Parathyroid adenoma (tissue), 2 donors: ENCODE data around the gene FHOD3.

Experiments
- H2AFZ ChIP-seq: fragments of 300-600 bp; sonication (generic); one replicate; pipeline ENCODE4 v1.7.0; 2017; ENCODE audit warnings: antibody characterized with exemption, mild to moderate bottlenecking
- H3K27ac ChIP-seq: fragments of 300-600 bp; sonication (generic); one replicate; pipeline ENCODE4 v1.7.0; 2017
- H3K27me3 ChIP-seq: fragments of 300-600 bp; sonication (generic); one replicate; pipeline ENCODE4 v1.7.0; 2017; ENCODE audit warnings: low read length; ENCODE audit not compliant: control insufficient read depth, insufficient read depth
- H3K36me3 ChIP-seq: fragments of 300-600 bp; sonication (generic); one replicate; pipeline ENCODE4 v1.7.0; 2017; ENCODE audit warnings: low read length; ENCODE audit not compliant: control insufficient read depth, insufficient read depth
- H3K4me1 ChIP-seq: fragments of 300-600 bp; sonication (generic); one replicate; pipeline ENCODE4 v1.7.0; 2017; ENCODE audit warnings: control low read depth
- H3K4me2 ChIP-seq: fragments of 300-600 bp; sonication (generic); one replicate; pipeline ENCODE4 v1.7.0; 2017; ENCODE audit warnings: low read length
- H3K4me3 ChIP-seq: fragments of 300-600 bp; sonication (generic); one replicate; pipeline ENCODE4 v1.7.0; 2017; ENCODE audit warnings: low read depth, low read length
- H3K79me2 ChIP-seq: fragments of 300-600 bp; sonication (generic); one replicate; pipeline ENCODE4 v1.7.0; 2017; ENCODE audit warnings: control low read depth
- H3K9ac ChIP-seq: fragments of 300-600 bp; sonication (generic); one replicate; pipeline ENCODE4 v1.7.0; 2017; ENCODE audit warnings: mild to moderate bottlenecking
- H3K9me3 ChIP-seq: fragments of 300-600 bp; sonication (generic); one replicate; pipeline ENCODE4 v1.7.0; 2017; ENCODE audit warnings: low read length; ENCODE audit not compliant: control insufficient read depth
- TF ChIP-seq, protein P1 (sequence below): fragments of 300-600 bp; sonication (generic); IDR thresholded peaks from one replicate; pipeline ENCODE4 v1.7.0; 2017; ENCODE audit warnings: antibody characterized with exemption, mild to moderate bottlenecking
- donor health status: primary hyperparathyroidism.

The FHOD3 gene

GRCh38 chr18:36519358-36519757, 221.8 kb downstream of the FHOD3 start:
- H3K4me1 ChIP-seq, result no peaks in the 10 kb centered on the region
- H3K9ac ChIP-seq, result no peak overlapping the region
- no peaks in the 10 kb centered on the region for H3K36me3 ChIP-seq
- no peak overlapping the region for H3K4me2 ChIP-seq
- TF ChIP-seq, protein P1, sequence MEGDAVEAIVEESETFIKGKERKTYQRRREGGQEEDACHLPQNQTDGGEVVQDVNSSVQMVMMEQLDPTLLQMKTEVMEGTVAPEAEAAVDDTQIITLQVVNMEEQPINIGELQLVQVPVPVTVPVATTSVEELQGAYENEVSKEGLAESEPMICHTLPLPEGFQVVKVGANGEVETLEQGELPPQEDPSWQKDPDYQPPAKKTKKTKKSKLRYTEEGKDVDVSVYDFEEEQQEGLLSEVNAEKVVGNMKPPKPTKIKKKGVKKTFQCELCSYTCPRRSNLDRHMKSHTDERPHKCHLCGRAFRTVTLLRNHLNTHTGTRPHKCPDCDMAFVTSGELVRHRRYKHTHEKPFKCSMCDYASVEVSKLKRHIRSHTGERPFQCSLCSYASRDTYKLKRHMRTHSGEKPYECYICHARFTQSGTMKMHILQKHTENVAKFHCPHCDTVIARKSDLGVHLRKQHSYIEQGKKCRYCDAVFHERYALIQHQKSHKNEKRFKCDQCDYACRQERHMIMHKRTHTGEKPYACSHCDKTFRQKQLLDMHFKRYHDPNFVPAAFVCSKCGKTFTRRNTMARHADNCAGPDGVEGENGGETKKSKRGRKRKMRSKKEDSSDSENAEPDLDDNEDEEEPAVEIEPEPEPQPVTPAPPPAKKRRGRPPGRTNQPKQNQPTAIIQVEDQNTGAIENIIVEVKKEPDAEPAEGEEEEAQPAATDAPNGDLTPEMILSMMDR, result no peak
- H3K27me3 ChIP-seq, result no peaks in the 10 kb centered on the region
- H3K27ac ChIP-seq, result no peak overlapping the region
- no peak overlapping the region for H2AFZ ChIP-seq
- H3K9me3 ChIP-seq, result no peaks in the 10 kb centered on the region
- no peak overlapping the region for H3K4me3 ChIP-seq
- H3K79me2 ChIP-seq, result no peaks in the 10 kb centered on the region

DNA sequence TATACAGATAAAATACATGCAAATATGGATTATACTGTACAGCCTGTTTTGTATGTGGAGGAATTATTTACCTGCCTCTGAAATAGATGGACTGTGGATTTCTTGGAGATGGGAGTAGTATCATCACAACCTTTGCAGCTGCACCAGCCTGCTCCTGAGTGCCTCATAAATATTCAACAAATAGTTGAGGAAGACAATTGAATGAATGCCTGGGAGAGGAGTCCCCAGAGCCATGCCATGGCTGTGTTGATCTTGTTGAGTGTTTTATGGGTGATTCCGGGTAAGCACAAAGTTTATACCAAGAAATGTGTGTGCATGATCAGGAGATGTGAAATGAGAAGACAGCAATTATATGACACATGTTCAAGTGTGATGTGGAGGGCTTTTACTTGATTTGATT, 225.0 kb downstream of the FHOD3 start:
- no peak overlapping the region for H3K27ac ChIP-seq
- no peaks in the 10 kb centered on the region for H3K36me3 ChIP-seq
- H3K9ac ChIP-seq, result no peak overlapping the region
- H3K79me2 ChIP-seq, result no peaks in the 10 kb centered on the region
- TF ChIP-seq, protein P1, result no peak
- no peak overlapping the region for H2AFZ ChIP-seq
- H3K27me3 ChIP-seq, result no peaks in the 10 kb centered on the region
- H3K9me3 ChIP-seq, result no peaks in the 10 kb centered on the region
- H3K4me2 ChIP-seq, result no peak overlapping the region
- no peaks in the 10 kb centered on the region for H3K4me1 ChIP-seq
- H3K4me3 ChIP-seq, result no peak overlapping the region

- no peak overlapping the region for H3K27ac ChIP-seq
- H2AFZ ChIP-seq, result no peak overlapping the region
- no peaks in the 10 kb centered on the region for H3K36me3 ChIP-seq
- no peaks in the 10 kb centered on the region for H3K27me3 ChIP-seq
- H3K9ac ChIP-seq, result no peak overlapping the region
- no peak overlapping the region for H3K4me2 ChIP-seq
- H3K79me2 ChIP-seq, result no peaks in the 10 kb centered on the region
- no peaks in the 10 kb centered on the region for H3K9me3 ChIP-seq
- H3K4me3 ChIP-seq, result no peak overlapping the region
- TF ChIP-seq, protein P1, result no peak
- H3K4me1 ChIP-seq, result no peaks in the 10 kb centered on the region
Measured at GRCh38 chr18:36525913-36526312, 228.4 kb downstream of the FHOD3 start.

DNA sequence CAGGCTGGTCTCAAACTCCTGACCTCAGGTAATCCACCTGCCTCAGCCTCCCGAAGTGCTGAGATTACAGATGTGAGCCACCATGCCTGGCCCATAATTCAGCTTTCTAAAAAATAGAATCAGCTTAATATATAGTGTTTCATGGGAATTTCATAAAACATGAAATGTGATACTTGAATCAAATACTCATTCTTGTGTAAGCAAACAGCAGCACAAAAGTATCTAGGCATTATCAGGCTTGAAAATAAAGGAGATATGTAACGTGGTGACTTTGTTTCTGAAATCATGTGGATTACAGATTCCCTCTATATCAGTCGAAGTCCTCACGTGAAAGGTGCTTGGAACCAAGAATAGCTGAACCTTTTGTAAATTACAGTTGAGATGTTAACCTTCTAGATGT, 229.1 kb downstream of the FHOD3 start:
- Histone ChIP-seq H3K27ac (no peak overlapping the region), H3K4me3 (no peak overlapping the region), H3K79me2 (no peaks in the 10 kb centered on the region), H3K4me2 (no peak overlapping the region), H3K36me3 (no peaks in the 10 kb centered on the region), H3K9ac (no peak overlapping the region), H3K4me1 (no peaks in the 10 kb centered on the region), H3K9me3 (no peaks in the 10 kb centered on the region), H3K27me3 (no peaks in the 10 kb centered on the region), H2AFZ (no peak overlapping the region)
- TF ChIP-seq, protein P1, result no peak

DNA sequence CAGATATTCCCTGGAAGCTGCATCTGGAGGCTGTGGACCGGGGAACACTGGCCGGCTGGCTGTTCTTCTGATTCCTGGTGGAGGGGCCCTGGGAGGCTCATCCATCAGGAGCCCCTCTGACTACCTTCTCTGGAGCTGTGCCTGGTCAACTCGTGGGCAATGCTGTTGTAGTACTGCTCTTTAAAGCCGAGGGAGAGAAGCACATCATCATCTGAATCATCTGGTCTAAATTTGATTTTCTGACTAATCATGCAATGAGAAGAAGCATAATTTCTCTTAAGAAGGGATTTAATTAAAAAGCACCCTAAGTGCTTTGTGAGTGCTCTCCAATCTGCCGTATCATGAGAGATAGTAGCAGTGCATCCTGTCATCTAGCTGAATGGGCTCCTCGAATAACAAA, 229.5 kb downstream of the FHOD3 start:
- Histone ChIP-seq H3K4me3 (no peak overlapping the region), H3K27ac (no peak overlapping the region), H3K36me3 (no peaks in the 10 kb centered on the region), H3K9ac (no peak overlapping the region), H3K9me3 (no peaks in the 10 kb centered on the region), H3K79me2 (no peaks in the 10 kb centered on the region), H3K27me3 (no peaks in the 10 kb centered on the region), H3K4me2 (no peak overlapping the region), H2AFZ (no peak overlapping the region), H3K4me1 (no peaks in the 10 kb centered on the region)
- TF ChIP-seq, protein P1, result no peak
